Measurements from ENCODE around the gene ATP6V1A.
A peak's percentile ranks its signal among the peaks of the same experiment; 100 is the strongest.

The ATP6V1A gene

DNA sequence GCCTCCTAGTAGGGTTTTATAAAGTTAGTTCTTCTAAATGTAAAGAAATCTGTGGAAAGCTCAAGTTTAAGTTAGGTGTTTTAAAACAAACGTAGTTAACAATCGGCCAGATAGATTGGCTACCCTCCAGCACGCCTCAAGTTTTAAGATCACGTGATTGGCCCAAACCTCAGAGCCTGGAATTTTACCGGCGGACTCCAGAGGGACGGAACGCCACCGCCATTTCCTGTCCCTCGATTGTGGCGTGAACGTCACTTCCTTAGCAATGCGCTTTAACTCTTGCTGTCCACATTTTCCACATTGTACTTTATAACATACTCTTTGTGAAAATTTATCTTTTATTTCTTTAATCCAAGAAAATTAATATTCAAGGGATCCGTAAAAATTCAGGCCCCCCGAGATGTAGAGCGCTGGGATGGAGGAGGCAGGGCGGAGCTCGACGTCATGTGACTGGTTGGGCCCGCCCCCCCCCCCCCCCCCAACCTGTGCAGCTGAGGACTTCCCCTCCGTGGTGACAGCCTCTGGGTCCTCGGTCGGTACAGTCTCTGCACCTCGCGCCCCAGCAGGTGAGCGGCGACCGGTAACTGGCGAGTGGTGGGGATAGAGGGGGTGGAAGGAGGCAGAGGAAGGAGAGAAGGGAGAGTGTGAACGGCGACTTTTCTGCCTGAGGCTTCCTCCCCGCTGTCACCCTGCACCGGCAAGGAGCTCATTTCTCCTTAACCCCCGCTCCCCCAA, at the start of gene ATP6V1A:
TSS of gene ATP6V1A (plus strand) at position 488 of the 735 bp plus-strand sequence. CDS start 31,719 bp downstream, outside the sequence.
- DNase-seq = peak; percentile 92

DNA sequence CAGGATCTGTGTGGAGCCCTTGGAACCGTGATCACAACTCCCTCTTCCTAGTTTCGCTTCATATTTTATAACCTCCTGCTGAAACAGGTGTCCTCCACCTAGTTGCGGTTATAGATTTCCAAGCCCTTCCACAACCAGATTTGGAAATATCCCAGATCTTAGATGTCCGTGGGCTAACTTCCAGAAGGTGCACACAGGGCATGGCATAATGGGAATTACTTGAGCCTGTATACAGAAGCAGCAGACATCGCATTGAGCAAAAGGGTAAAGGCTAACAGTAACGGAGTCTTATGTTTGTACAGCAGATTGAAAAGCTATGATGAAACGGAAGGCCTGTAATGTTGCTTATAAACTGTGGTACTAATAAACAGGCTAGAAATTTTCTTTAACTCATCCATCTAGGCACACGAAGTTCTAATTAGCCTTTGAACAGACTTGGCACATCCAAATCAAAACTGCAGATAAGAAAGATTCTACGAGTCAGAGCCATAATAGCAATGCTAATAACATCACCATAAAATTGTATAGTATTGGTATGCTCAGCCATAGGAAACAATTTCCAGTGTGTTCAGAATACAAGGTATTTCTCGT, 49.2 kb upstream of the ATP6V1A start:
- no peak for DNase-seq

DNA sequence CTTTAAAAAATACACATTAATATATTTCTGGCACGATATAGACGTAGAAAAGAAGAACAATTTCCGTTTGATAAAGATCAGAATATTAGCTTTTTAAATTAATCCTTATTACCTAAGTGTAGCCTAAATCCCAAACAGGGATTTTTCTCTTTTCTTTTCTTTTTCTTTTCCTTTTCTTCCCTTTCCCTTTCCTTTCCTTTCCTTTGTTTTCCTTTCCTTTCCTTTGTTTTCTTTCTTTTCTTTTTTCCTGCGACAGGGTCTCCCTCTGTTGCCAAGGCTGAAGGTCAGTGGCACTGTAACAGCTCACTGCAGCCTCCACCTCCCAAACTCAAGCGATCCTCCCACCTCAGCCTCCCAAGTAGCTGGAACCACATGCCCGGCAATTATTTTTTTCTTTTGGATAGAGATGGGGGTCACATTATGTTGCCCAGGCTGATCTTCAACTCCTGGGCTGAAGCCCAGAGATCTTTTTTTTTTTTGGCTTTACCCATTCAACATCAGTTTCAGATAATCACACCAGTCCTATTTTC, 48.6 kb upstream of the ATP6V1A start:
- no peak for DNase-seq

DNA sequence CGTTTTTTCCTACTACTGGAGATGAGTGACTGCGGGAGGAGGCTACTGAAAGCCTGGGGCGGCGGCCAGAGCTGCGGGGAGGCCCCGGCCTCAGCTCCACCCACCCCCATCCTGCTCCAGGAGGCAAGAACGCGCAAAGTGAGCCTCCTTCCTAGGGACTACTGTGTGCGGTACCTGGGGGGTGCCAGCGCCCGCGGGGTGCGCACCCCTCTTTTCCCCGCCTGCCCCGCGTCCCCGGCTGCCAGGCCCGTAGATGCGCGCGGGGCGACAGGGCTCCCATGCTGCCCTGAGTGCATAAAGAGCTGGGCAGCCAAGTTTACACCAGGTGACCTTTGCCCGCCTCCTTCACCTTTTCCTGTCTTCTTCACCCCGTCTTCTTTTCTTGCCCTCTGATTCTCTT, 47.9 kb upstream of the ATP6V1A start:
- DNase-seq = no peak

DNA sequence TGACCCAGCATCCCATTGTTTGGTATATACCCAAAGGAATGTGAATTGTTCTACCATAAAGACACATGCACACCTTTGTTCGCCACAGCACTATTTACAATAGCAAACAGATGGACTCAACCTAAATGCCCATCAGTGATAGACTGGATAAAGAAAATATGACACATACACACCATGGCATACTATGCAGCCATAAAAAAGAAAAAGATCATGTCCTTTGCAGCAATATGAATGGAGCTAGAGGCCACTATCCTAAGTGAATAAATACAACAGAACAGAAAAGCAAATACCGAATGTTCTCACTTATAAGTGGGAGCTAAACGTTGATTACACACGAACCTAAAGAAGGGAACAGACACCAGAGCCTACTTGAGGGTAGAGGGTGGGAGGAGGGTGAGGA, 39.0 kb upstream of the ATP6V1A start:
- DNase-seq = no peak

DNA sequence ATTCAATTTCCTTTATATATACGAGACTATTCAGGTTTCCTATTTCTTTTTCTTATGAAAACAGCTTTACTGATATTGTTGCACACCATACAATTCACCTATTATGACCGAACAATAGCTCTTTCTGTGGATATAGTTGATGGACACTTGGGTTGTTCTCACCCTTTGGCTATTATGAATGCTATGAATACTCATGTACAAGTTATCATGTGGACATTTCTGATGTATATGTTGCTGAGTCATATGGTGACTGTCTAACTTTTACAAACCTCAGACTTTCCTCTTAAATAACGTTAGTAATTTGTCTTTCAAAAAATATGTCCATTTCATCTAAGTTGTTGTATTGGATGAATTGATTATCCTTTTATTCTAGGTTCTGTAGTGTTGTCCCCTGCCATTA, 34.7 kb upstream of the ATP6V1A start:
- DNase-seq = no peak

DNA sequence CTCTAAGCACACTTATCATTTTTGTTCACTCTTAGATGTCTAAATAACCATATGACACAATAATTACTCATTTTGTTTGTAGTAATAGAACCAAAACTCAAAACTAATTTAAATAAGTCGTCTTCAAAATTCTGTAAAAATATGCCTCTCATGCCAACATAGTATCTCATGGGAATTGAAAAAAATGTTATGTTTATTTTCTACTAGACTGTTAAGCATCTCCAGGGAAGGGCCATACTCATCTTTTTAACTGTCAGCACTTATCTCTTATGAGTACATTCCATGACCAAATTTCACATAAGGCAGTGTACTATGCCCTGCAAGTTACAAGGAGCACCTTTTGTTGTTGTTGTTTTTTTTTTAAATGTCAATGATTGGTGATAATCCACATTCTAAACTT, 32.1 kb upstream of the ATP6V1A start:
- no peak for DNase-seq

DNA sequence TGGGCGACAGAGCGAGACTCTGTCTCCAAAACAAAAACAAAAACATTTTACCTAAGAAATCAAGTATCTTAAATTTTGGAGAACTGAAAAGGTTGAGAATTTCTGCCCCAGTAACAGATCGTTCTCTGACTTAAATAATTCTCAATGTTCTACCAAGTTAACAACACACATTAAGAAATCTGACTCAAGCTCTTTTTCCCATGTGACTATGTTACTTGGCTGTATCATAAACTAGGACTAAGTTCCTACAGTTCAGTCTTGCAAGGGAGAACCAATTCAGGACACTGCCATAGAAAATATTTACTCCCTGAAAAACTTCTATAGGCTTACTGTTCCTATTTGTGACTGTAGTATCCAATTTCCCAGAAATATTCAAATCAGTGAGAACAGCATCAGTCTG, 29.5 kb upstream of the ATP6V1A start:
- DNase-seq = no peak

DNA sequence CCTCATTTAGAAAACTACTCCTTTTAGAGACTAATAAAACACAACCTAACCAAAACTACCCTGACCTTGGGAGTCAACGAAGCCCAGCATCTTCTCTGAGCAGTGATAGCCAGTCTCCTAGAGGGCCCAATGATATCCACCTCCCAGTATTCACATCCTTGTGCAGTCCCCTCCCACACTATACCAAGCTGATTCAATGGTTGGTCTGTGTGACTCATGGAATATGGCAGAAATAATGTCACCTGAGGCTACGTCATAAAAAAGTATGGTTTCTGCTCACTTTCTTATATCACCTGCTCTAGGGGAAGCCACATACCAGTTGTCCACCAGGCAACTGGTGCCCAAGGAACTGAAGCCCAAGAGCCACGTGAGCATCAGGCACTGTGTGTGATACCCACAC, 29.0 kb upstream of the ATP6V1A start:
- no peak for DNase-seq

DNA sequence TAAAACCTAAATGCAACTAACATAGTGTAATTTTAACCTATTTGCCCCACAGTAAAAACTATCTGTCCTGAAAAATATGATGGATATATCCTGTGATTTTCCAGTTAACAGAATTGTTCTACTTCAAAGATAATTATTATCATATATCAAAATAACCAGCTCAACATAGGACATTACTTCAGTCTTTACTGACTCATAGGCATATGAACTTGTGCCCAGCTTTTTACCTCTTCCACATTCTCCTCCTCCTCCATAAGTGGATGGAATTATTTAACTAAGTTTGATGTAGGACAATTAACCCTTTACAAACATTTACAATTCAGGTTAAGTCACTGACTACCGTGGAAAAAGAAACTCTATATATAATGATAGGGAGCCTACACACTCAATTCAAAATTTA, 27.5 kb upstream of the ATP6V1A start:
- DNase-seq = no peak

DNA sequence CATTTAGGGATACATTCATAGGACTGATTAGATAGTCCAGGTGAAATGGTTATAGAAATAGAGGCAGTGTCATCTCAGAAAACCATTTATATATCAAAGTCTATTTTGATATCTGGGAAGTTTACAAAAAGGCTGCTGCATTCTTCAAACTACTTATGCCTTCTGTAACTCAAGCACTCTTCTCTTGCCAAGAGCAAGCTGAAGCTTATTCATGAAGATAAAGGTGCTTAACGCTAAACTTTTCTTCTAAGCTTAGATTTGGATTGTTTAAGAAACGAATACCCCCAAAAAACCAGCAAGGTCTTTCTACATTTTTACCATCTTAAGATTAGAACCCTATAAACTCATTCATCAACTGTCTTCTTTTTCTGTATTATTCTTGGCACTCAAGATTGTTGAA, 27.1 kb upstream of the ATP6V1A start:
- DNase-seq = no peak

DNA sequence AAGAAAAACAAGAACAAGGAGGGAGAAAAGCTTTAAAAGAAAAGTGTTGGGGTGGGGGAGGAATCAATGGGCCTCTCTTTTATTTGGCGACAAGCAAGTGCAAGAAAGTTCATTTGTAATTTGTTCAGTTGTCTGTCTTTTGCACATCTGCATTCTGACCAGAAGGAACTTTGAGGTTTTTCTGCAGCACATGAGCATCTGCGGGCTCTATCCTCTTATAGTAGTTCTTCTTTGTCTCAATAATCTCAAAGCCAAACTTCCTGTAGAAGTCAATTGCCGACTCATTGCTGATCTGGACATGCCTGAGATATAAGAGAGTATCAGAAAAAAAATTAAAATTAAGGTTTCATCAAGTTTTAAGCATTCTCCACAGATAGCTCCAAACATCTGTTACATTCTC, 25.2 kb upstream of the ATP6V1A start:
- no peak for DNase-seq

DNA sequence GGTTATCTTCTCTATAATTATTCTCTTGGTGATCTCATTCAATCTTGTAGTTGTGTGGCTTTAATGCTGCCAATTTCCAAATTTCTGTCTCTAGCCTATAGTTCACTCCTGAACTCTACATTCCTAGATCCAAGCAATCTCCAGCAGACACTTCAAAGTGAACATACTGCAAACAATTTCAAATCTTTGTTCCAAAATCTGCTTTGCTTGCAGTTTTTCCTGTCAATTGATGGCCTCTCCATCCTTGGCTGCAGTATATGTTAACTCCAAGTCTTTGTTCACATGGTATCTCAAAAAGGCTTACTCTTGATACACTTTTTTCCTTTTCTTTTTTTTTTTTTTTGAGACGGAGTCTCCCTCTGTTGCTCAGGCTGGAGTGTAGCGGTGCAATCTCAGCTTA, 18.2 kb upstream of the ATP6V1A start:
- DNase-seq = no peak

DNA sequence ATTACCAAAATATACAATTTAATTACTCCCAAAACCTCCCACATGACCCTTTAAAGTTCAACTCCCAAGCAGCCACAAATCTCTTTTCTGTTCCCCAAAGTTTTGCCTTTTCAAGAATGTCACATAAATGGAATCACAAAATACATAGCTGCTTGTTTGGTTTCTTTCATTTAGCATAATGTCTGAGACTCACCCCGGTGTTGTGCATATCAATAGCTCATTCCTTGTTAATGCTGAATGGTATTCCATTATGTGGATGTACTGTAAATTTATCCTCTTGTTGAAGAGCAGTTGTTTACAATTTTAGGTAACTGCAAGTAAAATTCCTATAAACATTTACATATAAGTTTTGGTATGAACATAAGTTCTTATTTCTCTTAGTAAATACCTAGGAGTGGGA, 16.3 kb upstream of the ATP6V1A start:
- no peak for DNase-seq

DNA sequence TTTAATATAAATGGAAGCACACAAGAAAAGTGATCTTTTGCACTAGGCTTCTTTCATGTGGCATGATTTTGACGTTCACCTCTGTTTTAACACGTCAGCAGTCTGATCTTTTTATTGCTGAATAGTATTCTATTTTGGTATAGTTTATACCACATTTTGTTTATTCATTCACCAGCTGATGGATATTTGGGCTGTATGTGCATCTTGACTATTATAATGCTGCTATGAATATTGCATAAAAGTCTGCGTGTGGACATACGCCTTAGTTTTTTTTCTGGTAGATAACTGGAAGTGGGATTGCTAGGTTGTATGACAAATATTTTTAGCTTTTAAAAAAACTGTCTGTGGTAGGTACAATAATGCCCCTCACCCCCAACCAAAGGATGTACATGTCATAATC, 15.1 kb upstream of the ATP6V1A start:
- no peak for DNase-seq

DNA sequence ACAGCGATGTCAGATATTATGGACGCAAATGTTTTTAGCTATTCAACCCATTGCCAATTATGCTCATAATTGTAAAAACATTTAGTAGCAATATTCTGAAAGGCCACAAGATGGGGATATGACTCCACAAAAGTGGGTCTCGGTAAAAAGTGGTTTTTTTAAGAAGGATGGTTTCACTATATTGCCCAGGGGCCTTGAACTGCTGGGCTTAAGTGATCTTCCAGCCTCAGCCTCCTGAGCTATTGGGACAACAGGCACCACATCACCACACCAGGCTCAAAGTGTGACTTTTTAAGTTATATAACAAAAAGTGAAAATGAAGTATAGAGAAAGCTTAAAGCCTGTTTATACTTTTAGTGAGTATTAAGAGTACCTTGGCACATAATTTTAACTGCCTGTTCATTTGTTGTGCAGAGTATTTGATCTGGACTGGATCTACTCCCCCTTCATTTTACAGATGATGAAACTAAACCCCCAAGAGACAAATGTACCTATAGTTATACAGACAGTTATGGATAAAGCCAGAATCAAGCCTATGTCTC, 10.2 kb upstream of the ATP6V1A start:
- no peak for DNase-seq

DNA sequence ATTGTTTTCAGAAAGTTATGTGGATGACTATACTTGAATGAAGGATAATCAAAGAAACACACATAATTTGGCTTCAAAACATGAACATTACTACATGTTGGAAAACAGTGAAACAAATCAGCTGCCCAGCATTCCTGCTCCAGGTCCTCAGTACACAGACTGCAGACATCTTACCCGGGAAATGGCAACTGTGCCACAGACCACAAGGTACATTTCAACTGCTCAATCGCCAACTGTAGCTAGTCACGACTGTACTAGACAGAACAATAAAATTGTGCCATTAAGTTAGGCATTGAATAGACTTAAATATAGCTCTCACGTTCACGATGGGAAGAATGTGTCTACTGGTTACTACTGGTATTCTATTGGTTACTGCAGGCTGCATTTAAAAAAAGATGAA, 5.7 kb upstream of the ATP6V1A start:
- no peak for DNase-seq

DNA sequence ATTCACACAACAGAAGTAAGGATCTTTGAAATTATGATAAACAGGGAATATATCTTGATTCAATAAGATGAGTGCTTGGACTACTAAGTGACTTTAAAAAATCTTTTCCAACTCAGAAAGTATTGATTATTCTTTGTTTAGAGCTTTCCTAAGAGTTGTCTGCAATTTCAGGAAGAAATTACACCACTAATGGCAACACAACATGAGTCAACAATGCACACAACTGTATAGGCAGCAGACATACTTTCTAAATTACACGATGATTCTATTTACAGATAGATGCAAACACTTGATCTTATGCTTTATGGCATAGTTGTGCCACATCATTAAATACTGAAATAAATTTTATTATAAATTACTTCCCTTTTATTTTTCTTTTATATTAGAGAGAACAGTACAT, 5.2 kb upstream of the ATP6V1A start:
- DNase-seq = no peak

DNA sequence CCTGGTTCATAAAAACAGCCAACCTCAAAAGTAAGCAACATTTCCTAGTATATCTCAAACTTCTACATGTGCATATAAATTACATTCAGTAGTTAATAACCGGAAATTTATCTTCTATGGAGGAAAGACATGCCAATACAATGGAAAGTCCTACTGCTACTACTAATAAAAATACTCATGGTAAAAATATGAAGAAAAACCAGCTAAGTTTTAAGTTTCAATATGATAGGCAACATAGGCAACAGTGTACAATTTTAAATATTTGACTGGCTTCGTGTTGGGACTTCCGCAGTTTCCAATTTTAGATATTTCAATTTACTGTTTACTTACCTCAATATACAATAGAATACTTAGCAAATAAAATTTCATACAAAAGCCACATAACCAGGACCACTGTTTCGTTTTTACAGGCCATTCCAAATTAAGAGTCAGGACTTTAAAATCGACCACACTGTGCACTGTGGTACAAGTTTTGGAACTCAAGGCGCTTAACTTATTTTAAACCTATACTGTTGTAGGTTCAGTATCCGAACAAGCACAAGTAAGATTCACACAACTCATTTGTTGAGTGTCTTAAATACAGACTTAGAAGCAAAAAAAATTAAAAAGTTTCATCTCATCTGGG, 3.7 kb upstream of the ATP6V1A start:
- no peak for DNase-seq

DNA sequence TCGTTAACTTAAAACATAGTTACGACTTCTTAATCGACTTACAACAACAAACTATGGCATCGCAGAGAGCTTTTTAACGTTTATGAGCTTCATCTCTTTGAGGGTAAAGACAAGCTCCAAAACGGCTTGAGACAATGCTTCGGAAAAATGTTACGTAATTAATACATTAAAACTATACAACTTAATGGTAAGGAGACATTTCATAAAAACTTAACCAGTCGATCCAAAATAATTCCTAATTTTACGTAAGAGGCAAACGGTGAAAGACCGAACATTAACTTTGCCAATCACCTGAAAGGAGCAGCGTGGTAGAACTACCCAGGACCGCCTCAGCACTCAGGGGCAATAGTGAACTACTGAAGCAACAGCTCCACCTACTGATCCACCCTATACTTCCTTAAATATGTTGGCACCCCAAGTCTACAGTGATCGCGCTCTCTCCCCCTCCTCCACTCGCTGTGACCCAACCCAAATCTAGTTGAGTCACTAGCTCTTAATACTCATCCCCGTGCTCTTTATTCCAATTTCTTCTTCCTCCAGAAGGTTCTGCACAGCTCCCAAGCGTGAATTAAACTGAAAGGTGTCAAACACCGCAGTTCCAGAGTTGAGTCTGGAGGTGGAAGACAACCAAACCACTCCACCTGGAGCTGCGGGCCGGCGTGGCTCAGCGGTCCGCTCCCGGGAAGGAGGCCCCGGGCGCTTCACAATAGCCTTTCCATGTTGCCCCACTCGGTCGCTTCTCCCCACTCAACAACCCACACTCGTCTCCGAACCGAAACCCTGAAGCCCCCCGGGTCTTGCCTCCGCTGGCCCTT, 1.7 kb upstream of the ATP6V1A start:
- DNase-seq = peak; percentile 77

DNA sequence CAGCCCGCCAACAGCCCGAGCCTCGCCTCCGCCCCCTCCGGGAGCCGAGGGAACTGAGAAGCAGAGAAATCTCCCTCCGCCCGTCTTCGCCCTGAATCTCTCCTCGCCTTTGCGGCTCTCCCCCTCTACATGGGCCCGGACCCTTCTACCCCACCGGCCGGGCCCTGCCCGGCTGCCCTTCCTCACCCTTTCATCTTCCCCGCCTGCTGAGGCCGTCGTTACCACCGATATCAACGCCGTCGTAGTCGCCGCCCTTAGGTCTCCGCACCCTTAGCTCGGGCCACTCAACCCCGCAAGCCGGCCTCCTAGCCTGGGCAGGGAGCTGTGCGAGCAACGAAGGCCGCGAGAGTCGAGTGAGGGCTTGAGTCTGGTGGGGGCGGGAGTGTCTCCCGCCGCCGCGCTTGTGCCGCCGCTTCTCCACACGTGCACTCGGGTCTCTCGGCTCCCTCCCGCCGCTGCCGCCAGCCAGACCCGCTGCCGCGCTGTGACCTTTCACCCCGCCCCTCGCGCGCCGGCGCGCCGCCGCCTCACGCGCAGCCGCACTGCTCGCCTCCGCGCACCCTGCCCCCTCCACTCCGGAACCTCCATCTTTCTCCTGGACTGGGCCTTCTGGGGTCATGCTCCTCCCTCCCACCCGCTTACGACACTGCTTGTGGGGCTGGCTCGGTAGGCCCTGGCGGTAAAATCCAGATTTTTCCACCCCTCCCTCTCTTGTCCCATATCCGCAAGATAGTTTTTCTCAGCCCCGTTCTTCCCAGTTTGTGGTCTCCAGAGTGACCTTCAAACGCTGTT, 883 bp upstream of the ATP6V1A start, which contains the start of gene NAA50:
TSS of gene NAA50 (minus strand) at position 494 of the 792 bp plus-strand sequence. CDS start at position 194, 300 bp downstream.
- peak; percentile 81 for DNase-seq
